Measurements from ENCODE around the gene SPECC1L.
A peak's percentile ranks its signal among the peaks of the same experiment; 100 is the strongest.

The SPECC1L gene

DNA sequence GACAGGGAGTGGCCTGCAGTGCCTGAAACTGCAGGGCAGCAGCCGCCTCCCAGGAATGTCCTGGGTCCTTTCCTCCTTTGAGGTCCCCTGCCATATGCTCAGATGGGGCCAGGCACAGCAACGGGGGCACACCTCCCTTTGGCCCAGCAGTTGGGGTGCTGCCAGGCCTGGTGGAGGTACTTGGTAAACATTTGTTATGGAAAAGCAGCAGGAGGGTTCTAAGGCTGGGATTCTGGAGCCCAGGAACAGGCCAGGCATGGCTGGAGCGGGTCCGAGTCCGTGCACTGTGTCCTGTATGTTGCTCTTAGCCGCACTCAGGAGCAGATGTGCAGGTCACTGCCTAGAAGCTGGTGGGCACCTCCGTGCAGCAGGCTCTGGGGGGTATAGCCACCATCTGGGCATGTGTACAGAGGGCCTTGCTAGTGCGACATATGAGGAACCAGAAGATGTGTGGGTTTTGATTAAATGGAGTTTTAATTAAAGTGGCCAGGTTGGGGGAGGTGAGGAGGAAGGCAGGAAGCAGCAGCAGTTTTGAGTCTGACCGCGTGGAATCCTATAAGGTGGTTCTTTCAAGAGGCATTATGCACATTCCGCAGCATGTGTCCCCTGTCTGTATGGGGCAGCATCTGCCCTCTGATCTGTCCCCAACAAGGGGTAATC lies 158.2 kb downstream of the SPECC1L start:
- no peak for DNase-seq (ENCODE audit: low spot score)

DNA sequence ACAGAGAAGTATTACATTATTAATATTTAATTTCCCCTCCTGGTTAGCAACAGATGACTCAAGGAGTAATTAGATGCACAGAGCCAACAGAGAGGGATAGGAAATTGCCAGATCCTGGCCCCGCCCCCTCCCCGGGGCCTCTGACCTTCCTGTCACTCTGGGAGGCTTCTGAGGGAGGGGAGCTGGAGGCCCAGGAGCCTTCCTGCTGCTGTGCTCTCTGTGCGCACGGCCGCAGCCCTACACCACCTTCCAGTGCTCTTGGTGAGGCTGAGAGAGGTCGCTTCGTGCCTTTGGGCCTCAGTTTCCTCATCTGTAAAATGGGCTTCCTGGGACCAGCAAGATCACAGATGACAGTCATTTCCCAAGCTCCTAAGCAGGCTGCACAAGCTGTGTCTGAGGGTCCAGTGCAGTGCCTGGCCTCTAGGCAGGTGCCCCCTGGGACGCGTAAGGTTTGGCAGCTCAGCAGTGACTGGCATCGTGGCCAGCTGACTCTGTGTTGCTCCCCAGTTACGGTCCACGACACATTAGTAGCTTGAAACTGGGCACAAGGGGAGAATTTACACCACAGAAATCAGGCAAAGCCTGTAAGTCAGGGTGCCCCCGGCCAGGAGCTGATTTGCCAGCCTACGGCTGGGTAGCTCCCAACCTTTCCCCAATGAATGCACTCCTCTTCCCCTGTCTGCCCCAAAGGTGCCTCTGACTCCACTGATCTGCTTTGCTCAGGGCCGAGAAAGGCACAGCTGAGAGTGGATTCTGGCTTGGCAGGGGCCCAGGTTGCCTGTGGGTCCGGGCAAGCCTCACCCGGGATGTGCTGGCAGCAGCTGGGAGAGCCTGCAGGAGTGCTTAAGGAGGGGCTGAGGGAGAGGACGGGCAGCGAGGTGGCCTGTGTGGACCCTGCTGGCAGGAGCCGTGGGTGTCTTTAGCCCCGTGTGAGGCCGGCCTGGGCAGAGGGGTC lies 159.1 kb downstream of the SPECC1L start:
- DNase-seq (ENCODE audit: low spot score) = peak; percentile 76

DNA sequence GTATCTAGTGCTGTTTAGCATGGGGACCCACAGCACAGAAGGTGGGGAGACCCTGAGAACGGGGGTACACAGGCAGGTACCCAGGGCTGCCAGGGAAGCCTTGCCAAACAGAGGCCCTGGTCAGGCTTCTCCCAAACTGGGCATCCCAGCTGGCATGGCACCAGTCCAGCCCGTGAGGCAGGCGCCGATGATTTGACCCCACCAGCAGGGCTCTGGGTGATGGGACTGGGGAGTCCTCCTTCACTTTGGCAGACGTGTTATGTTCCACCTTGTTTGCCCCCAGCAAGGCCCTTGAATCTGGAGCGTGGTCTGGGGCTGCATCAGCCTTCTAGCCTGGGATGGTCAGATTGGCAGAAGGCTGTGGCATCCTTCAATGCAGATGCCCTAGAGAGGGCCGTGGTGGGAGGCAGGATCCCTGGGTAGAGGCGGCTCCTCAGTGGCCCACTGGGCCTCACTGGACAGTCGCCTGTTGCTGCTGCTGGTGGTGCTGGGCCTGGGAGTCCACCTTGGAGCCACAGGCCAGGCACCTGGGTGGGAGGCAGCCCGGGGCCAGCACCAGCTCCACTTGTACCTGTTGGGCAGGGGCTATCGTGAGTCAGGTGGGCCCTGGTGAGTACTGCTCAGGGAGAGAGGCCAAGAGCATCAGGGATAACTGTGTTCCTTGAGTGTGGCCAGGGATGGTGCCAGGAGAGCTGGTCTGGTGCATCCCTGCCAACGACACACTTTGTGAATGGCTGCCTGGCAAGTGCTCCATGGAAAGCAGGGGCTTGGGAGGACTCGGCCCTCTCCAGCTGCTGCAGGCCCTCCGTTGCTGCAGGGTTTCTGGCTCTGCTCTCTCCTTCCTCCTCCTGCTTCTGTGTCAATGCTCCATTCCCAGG lies 160.0 kb downstream of the SPECC1L start:
- no peak for DNase-seq (ENCODE audit: low spot score)

GRCh38 chr22:24431309-24432034 lies 160.8 kb downstream of the SPECC1L start:
- no peak for DNase-seq (ENCODE audit: low spot score)

GRCh38 chr22:24432059-24432853 lies 161.6 kb downstream of the SPECC1L start:
- no peak for DNase-seq (ENCODE audit: low spot score)

DNA sequence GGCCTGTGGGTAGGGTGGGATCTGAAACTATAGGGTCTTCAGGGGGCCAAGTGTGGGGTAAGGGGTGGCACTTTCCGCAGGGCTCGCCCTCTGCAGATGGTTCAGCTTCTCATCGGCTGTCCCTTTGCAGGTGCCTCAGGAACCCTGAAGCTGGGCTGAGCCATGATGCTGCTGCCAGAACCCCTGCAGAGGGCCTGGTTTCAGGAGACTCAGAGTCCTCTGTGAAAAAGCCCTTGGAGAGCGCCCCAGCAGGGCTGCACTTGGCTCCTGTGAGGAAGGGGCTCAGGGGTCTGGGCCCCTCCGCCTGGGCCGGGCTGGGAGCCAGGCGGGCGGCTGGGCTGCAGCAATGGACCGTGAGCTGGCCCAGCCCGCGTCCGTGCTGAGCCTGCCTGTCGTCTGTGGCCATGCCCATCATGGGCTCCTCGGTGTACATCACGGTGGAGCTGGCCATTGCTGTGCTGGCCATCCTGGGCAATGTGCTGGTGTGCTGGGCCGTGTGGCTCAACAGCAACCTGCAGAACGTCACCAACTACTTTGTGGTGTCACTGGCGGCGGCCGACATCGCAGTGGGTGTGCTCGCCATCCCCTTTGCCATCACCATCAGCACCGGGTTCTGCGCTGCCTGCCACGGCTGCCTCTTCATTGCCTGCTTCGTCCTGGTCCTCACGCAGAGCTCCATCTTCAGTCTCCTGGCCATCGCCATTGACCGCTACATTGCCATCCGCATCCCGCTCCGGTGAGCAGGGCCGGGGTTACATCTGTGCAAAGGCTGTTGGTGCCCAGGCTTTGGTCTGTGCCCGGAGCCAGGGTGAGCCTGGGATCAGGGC lies 162.6 kb downstream of the SPECC1L start:
- no peak for DNase-seq (ENCODE audit: low spot score)

DNA sequence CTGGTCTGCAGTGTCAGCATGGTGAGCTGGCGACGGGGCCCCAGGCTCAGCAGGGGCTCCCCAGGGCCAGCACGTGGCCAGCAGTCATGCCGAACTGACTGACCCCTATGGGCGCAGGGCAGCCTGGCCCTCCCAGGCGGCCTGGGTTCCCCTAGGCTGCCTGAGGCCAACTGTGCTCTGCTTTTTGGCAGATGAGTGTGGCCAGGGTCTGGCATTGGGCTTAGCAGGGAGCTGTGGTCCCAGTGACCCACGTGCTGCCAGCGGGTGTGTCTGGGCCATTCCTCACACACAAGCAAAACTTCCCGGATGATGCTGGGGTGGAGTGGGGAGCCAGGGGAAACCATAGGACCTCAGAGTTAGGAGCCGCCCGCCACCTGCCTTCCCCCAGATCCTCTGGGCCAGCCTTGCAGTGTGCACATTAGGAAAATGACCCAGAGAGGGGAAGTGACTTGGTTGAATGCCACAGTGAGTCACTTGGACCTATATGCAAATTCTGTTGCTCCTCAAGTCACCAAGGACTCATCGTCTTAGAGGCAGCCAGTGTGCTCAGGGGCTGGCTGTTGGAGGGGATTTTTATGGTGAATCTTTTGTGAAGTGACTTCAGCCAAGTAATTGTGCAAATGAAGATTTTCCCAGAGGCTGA lies 163.3 kb downstream of the SPECC1L start:
- peak; percentile 41 for DNase-seq (ENCODE audit: low spot score)

GRCh38 chr22:24434471-24435322 lies 164.1 kb downstream of the SPECC1L start:
- DNase-seq (ENCODE audit: low spot score) = peak; percentile 78

DNA sequence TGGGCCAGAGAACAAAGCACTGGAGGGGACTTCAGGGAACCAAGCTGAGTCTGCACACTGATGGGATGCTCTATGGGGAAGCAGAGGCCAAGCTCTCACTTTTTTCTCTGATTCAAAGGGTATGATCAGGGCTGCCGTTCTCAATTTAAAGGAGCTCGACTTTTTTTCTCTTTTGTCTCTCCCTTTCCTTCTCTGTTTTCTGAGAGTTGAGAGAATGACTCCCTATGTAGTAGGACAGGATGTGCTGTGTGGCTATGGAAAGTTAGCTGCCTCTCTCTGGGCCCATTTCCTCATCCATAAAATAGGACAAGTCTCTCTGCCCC lies 164.7 kb downstream of the SPECC1L start:
- no peak for DNase-seq (ENCODE audit: low spot score)

DNA sequence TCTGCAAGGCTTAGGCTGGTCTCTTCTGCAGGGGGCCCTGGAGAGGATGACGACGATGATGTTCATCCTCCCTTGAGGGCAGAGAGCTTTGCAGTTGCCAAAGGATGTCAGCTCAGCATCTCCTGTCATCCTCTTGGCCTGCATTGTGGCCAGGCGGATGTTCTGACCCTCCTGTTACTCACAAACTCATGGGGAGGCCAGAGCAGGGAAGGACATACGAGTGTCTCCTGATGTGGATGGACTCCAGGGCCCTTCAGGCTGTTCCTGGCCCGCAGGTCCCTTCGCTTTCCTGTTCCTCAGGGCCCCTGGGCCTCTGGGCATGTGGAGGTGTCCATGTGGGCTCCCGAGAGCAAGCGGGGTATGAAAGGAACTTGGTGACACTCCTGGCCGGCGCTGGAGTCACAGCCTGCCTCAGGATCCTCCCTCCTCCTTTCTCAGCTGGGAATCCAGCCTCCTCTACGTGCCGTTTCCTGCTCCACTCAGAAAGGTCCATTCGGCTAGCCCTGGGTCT lies 165.3 kb downstream of the SPECC1L start:
- no peak for DNase-seq (ENCODE audit: low spot score)

- no peak for DNase-seq (ENCODE audit: low spot score)
These were observed 165.9 kb downstream of the SPECC1L start for GRCh38 chr22:24436553-24436952.

DNA sequence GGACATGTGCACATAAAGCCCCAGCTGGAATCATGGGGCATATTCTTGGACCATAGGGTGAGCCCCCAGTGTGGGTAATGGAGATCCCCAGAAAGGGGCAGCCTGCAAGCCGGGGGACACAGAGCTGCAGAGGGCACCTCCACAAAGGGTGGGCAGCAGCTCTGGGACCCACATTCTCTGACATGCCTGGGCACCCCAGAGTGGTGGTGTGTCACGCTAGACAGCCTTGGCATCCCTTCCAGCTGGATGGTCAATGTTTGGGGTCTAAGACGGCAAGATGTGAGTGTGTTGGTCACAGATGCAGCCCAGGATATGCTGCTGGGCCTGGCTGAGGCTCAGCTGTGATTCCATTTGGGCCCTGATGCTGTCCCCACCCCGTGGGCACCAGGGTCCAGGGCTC lies 166.5 kb downstream of the SPECC1L start:
- DNase-seq (ENCODE audit: low spot score) = no peak

DNA sequence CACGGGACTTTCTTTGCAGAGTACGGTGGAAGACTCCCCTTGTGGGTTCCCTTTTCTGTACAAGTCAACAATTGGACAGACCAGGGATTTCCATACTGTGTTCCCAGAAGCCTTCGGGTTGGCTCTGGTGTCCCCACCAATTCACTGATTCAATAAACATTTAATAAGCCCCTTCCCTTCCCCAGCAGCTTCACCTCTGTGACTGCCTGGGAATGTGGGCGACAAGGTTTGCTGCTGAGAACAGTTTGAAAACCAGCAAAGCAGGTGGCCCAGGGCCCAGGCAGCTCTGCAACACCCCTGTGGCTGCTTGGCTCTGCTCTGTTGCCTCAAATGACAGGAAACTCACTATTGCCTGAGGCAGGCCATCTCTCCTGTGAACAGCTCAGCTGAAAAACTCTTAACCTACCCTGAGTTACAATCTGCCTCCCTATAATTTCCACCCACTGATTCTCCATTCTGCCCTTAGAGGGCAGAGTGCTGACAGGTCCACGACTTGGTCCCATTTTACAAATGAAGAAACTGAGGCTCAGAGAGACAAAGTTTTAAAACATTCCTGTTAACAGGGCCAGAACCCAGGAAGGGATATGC lies 167.2 kb downstream of the SPECC1L start:
- no peak for DNase-seq (ENCODE audit: low spot score)

DNA sequence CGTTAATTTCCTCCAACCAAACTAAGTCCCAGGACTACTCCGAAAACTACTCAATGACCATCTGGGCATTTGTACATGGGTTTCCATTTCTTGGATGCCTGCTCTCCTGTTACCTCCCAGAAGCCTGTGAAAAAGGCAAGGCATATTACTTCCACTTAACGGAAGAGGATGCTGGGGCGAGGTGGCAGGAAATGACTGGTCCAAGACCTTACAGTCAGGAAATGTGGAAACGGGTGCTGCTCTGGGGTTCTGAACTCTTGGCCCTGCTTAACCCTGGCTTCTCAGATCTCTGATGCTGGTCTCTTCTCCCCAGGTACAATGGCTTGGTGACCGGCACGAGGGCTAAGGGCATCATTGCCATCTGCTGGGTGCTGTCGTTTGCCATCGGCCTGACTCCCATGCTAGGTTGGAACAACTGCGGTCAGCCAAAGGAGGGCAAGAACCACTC lies 169.7 kb downstream of the SPECC1L start:
- no peak for DNase-seq (ENCODE audit: low spot score)

DNA sequence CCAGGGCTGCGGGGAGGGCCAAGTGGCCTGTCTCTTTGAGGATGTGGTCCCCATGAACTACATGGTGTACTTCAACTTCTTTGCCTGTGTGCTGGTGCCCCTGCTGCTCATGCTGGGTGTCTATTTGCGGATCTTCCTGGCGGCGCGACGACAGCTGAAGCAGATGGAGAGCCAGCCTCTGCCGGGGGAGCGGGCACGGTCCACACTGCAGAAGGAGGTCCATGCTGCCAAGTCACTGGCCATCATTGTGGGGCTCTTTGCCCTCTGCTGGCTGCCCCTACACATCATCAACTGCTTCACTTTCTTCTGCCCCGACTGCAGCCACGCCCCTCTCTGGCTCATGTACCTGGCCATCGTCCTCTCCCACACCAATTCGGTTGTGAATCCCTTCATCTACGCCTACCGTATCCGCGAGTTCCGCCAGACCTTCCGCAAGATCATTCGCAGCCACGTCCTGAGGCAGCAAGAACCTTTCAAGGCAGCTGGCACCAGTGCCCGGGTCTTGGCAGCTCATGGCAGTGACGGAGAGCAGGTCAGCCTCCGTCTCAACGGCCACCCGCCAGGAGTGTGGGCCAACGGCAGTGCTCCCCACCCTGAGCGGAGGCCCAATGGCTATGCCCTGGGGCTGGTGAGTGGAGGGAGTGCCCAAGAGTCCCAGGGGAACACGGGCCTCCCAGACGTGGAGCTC lies 170.2 kb downstream of the SPECC1L start:
- no peak for DNase-seq (ENCODE audit: low spot score)

- DNase-seq (ENCODE audit: low spot score) = no peak
These were observed 171.0 kb downstream of the SPECC1L start for GRCh38 chr22:24441406-24442351.
